Mucosa of stomach (tissue), 1 donor: ENCODE data around the gene TAF12.
"Not testable (repeated sequence)": the region's sequence is repeated elsewhere in the genome, so short reads cannot be mapped to it uniquely, and the experiment has no call there.

Experiments
- H3K27me3 ChIP-seq: one replicate; pipeline ENCODE4 v1.7.0; 2013; ENCODE audit warnings: mild to moderate bottlenecking, low read length; ENCODE audit not compliant: control insufficient read depth, insufficient read depth
- H3K36me3 ChIP-seq: one replicate; pipeline ENCODE4 v1.7.0; 2013; ENCODE audit warnings: low read length; ENCODE audit not compliant: control insufficient read depth, insufficient read depth
- H3K4me1 ChIP-seq: one replicate; pipeline ENCODE4 v1.7.0; 2013; ENCODE audit warnings: mild to moderate bottlenecking, low read length; ENCODE audit not compliant: control insufficient read depth, insufficient read depth
- H3K4me3 ChIP-seq: one replicate; pipeline ENCODE4 v1.7.0; 2013; ENCODE audit warnings: low read length
- H3K9ac ChIP-seq: one replicate; pipeline ENCODE4 v1.7.0; 2013; ENCODE audit warnings: mild to moderate bottlenecking, low read length, moderate library complexity
- H3K9me3 ChIP-seq: one replicate; pipeline ENCODE4 v1.7.0; 2013; ENCODE audit warnings: mild to moderate bottlenecking, low read length, moderate library complexity; ENCODE audit not compliant: control insufficient read depth
- donor health status: Pancreatic carcinoma.

TAF12 gene

DNA sequence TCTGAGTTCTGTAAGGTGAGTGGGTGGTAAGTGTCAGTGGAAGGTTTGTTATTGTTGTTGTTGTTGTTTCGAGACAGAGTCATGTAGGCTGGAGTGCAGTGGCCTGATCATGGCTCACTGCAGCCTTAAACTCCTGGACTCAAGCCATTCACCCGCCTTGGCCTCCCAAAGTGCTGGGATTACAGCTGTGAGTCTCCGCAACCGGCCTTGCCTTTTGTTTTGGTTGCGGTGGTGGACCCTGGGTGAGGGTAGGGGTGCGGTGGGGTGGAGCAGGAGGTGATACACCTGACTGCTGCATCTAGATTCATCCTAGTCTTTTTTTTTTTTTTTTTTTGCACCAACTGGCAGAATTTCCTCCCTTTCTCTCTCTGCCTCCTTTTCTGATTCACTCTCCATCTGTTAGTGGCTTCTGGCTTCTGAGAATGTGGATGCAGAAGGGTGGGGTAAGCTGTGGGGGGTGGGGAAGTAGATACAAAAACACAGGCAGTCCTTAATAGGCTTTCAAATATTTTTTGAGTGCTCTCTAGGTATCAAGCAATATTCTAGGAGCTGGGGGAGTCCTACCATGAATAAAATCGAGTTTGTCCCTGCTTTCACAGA lies 21.1 kb upstream of the TAF12 start:
- no peaks in the 10 kb centered on the region for H3K27me3 ChIP-seq
- H3K9me3 ChIP-seq, result no peaks in the 10 kb centered on the region
- peaks cover 5% of the 10 kb centered on the region for H3K4me1 ChIP-seq
- H3K4me3 ChIP-seq, result no peak overlapping the region
- H3K9ac ChIP-seq, result no peak overlapping the region
- H3K36me3 ChIP-seq, result no peaks in the 10 kb centered on the region

DNA sequence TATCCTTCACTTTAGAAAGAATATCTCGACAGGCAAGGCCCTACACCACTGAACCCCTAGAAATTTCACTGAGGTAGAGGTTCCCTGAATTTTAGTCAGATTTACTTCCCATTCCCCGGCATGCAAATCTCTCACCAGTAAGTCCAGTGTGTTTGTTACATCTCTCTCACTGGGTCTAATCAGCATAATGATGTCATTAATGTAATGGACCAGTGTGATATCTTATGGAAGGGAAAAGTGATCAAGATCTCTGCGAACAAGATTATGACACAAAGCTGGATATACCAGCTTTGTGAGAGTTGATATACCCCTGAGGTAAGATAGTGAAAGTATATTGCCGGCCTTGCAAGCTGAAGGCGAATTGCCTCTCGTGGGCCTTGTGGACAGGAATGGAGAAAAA lies 13.5 kb upstream of the TAF12 start:
- H3K27me3 ChIP-seq, result no peaks in the 10 kb centered on the region
- H3K9ac ChIP-seq, result no peak overlapping the region
- H3K36me3 ChIP-seq, result no peaks in the 10 kb centered on the region
- no peak overlapping the region for H3K4me3 ChIP-seq
- H3K4me1 ChIP-seq, result peaks cover 3% of the 10 kb centered on the region
- no peaks in the 10 kb centered on the region for H3K9me3 ChIP-seq

DNA sequence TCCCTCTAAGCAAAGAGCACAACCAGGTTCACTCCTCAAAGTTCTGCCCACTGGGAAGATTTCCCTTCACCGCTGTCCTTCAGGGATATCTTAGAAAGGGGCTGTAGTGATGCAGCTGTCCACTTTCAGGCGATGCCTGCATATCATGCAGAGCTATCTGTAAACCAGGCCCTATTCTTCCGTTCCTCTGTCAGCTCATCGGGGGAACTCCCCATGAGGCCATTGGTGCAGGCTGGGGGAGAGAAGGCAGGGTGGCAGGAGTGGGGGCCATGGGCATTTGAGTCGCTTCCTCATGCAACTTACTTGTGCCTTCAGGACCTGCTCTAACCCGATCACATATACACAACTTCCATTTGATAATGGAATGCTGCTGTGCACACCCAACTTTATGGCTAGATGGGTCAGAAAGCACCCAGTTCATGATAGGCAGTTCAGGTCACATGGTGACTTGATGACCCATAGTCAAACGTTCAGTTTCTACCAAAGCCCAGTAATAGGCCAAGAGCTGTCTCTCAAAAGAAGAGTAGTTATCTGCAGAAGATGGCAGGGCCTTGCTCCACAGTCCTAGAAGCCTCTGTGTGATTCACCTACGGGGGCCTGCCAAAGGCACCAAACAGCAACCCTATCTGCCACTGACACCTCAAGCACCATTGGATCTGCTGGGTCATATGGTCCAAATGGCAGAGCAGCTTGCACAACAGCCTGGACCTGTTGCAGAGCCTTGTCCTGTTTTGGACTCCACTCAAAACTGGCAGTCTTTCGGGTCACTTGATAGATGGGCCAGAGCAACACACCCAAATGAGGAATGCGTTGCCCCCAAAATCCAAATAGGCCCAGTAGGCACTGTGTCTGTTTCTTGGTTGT lies 12.8 kb upstream of the TAF12 start:
- H3K4me3 ChIP-seq, H3K36me3 ChIP-seq, H3K27me3 ChIP-seq, H3K4me1 ChIP-seq, H3K9me3 ChIP-seq, H3K9ac ChIP-seq: not testable (repeated sequence)

DNA sequence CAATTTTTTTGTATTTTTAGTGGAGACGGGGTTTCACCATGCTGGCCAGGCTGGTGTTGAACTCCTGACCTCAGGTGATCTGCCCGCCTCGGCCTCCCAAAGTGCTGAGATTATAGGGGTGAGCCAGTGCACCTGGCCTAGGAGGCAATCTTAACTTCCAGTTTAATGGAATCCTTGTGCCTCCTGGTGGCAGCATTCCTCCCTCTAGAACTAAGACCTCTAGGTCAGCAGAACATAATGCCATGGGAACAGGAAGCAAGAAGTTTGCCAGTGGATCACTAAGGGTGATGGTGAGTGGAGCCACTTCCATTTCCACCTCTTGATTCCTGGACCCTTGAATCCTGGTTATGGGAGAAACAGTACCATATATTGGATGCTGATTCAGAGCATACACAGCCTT lies 11.0 kb upstream of the TAF12 start:
- H3K4me3 ChIP-seq, H3K27me3 ChIP-seq, H3K36me3 ChIP-seq, H3K4me1 ChIP-seq, H3K9me3 ChIP-seq, H3K9ac ChIP-seq: not testable (repeated sequence)

DNA sequence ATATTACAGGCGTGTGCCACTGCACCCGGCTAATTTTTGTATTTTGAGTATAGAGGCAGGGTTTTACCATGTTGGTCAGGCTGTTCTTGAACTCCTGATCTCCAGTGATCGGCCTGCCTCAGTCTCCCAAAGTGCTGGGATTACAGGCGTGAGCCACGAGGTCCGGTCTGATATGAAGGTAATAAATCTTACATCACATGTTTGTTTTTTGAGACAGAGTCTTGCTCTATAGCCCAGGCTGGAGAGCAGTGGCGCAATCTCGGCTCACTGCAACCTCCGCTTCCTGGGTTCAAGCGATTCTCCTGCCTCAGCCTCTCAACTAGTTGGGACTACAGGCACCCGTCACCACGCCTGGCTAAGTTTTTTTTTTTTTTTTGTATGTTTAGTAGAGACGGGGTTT lies 10.2 kb upstream of the TAF12 start:
- H3K36me3 ChIP-seq, H3K9ac ChIP-seq, H3K4me1 ChIP-seq, H3K9me3 ChIP-seq, H3K27me3 ChIP-seq, H3K4me3 ChIP-seq: not testable (repeated sequence)

DNA sequence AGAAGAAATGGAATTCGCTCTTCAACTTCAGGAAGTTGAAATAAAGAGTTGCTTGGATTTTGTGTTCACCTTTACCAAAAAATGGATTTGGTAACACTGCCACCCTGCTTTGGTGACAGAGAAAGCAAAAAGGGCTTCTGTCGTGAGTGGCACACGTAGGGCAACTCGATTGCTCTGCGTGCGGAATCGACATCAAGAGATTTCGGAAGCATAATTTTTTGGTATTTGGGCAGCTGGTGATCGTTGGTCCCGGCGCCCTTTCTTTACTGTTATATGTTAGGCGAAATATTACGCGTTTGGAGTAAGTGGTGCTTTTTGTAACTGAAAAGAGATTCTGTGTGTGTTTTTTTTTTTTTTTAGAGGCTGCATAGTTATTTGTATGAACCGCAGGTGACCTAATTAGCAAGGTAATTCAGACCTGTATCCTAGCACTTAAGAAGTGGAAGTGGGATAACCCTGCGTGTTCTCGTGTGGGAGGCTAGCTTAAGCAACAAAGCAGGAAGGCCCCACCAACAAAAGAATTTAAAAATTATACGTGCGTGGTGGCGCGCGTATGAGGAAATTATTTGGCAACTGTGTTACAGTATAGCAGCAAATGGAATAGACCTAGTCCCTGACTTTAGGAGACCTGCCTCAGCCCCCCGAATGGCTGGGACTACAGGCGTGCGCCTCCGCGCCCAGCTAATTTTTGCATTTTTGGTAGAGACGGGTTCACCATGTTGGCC lies 5.8 kb upstream of the TAF12 start, which contains the start of gene RNU11:
TSS of gene RNU11 (plus strand) at position 127 of the 725 bp plus-strand sequence.
- peaks cover 15% of the 10 kb centered on the region for H3K4me1 ChIP-seq
- peak within 1 kb of the TSS; percentile 69 for H3K9ac ChIP-seq
- H3K4me3 ChIP-seq, result peak within 1 kb of the TSS; percentile 66
- no peaks in the 10 kb centered on the region for H3K36me3 ChIP-seq
- no peaks in the 10 kb centered on the region for H3K9me3 ChIP-seq
- H3K27me3 ChIP-seq, result no peaks in the 10 kb centered on the region

DNA sequence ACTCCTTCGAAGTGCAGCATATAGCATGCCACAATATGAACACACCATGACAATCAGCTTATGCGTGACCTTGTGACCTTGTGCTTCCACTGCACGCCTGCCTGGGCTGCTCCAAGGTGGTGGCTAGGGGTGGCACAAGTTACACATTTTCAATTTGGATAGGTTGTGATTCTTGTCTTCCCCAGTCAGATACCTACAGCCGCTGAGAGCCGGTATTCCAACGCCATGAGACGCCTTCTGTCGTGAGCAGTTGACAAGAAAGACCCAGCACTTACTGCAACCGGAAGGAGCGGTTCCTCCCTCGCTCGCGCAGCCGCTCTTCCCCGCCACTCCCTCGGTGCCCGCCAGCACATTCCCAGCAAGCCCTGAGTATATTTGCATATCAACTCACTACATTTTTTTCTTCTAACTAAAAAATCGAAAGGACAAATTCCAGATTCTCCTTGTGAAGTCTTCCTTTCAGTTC lies 5.2 kb upstream of the TAF12 start:
- Histone ChIP-seq H3K9me3 (no peaks in the 10 kb centered on the region), H3K4me3 (peak overlapping the region; percentile 66), H3K9ac (peak overlapping the region; percentile 69), H3K4me1 (peaks cover 15% of the 10 kb centered on the region), H3K27me3 (no peaks in the 10 kb centered on the region), H3K36me3 (no peaks in the 10 kb centered on the region)

DNA sequence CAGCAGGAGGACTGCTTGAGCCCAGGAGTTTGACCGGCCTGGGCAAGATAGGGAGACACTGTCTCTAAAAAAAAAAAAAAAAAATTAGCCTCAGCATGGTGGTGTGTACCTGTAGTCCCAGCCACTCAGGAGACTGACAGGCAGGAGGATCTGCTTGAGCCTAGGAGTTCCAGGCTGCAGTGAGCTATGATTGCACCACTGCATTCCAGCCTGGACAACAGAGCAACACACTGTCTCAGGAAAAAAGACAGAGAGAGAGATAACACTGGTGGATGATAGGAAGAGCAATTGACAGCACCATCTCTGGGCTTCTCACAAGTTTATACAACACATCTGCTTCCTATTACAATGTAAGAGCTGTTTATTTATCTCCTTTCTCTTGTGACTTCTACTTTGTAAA lies 3.2 kb upstream of the TAF12 start:
- H3K36me3 ChIP-seq, result no peaks in the 10 kb centered on the region
- H3K4me1 ChIP-seq, result peaks cover 24% of the 10 kb centered on the region
- no peak overlapping the region for H3K9ac ChIP-seq
- no peak overlapping the region for H3K4me3 ChIP-seq
- no peaks in the 10 kb centered on the region for H3K27me3 ChIP-seq
- no peaks in the 10 kb centered on the region for H3K9me3 ChIP-seq

DNA sequence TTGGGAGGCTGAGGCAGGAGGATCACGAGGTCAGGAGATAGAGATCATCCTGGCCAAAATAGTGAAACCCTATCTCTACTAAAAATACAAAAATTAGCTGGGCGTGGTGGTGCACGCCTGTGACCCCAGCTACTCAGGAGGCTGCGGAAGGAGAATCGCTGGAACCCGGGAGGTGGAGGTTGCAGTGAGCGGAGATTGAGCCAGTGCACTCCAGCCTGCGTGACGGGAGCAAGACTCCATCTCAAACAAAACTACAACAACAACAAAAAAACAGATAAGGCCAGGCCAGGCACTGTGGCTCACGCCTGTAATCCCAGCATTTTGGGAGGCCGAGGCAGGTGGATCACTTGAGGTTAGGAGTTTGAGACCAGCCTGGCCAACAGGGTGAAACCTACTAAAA lies 2.5 kb upstream of the TAF12 start:
- not testable (repeated sequence) for H3K27me3 ChIP-seq, H3K9ac ChIP-seq, H3K9me3 ChIP-seq, H3K36me3 ChIP-seq, H3K4me3 ChIP-seq
- peaks cover 24% of the 10 kb centered on the region for H3K4me1 ChIP-seq

DNA sequence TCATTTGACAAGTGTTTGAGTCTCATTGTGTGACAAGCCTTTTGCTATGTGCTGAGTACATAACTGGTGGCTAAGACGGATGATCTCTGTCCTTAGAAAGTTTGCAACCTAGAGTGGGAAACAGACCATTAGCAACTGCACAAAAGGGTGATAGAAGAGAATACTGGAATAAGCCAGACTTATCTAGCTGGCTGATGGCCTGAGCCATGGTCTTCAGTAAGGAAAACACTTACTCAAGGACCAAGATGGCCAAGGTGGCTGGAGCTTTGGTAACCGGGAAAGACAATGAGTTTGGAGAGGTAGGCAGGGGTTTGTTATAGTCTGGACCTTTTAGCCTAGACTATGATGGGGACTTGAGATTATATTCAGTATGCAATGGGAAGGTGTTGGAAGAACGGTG lies 1.6 kb upstream of the TAF12 start:
- no peaks in the 10 kb centered on the region for H3K36me3 ChIP-seq
- no peaks in the 10 kb centered on the region for H3K27me3 ChIP-seq
- peaks cover 24% of the 10 kb centered on the region for H3K4me1 ChIP-seq
- no peak overlapping the region for H3K4me3 ChIP-seq
- H3K9me3 ChIP-seq, result no peaks in the 10 kb centered on the region
- H3K9ac ChIP-seq, result peak overlapping the region; percentile 57

DNA sequence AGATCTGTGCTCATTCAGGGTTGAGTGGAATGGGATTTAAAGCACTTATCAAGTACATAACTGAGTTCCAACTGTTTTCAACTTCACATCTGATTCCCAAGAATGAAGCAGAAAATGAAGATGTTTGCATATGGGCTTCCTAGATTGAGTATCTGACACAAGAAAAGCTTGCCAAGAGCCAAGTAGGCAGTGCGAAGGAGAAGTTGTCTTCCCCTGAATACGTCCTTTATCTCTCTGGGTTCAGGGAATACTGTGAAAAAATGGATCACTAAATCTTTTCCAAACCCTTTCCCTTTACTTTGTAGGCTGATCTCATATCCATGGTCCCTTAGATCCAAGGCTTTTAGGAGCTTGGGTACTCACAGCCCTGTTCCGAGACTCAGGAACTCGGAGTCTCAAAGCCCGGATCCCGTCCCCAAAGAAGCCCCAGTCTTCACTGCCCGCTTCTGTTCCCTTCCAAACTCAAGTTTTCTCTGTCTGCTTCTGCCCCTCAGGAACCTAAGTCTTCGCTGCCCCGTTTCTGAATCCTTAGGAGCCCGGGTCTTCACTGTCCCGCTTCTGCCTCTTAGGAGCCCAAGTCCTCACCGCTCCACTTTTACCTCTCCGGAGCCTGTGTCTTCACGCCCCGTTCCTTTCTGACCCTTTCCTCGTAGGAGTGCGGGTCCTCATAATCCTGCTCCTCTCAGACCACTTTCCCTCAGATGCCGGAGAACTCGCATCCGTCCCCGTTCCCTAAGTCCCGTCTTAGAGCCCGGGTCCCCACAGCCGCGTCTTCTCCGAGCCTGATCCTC lies 616 bp downstream of the TAF12 start:
- no peaks in the 10 kb centered on the region for H3K27me3 ChIP-seq
- peak overlapping the region; percentile 92 for H3K4me3 ChIP-seq
- peak overlapping the region; percentile 93 for H3K9ac ChIP-seq
- H3K4me1 ChIP-seq, result peaks cover 20% of the 10 kb centered on the region
- no peaks in the 10 kb centered on the region for H3K36me3 ChIP-seq
- H3K9me3 ChIP-seq, result no peaks in the 10 kb centered on the region
